ENCODE data around the gene NDUFS4.
"Not testable (repeated sequence)": the region's sequence is repeated elsewhere in the genome, so short reads cannot be mapped to it uniquely, and the experiment has no call there.

The NDUFS4 gene

DNA sequence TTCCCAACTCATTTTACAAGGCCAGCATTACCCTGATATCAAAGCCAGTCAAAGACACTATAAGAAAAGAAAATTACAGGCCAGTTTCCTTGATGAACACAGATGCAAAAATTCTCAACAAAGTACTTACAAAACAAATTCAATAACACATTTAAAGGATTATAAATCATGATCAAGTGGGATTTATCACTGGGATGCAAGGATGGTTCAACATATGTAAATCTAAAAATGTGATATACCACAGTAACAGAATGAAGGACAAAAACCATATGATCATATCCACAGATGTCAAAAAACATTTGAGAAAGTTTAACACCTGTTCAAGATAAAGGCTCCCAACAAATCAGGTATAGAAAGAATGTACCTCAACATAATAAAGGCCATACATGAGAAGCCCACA lies 130.6 kb downstream of the NDUFS4 start:
- H3K27ac ChIP-seq (ENCODE audit: low read depth, low read length) = no peak overlapping the region
- no peaks in the 10 kb centered on the region for H3K36me3 ChIP-seq (ENCODE audit: insufficient read depth, low read length)
- no peaks in the 10 kb centered on the region for H3K4me1 ChIP-seq (ENCODE audit: control insufficient read depth, insufficient read depth, low read length, unreplicated experiment)
- no peak overlapping the region for H2AFZ ChIP-seq (ENCODE audit: low read length, unreplicated experiment)
- no peaks in the 10 kb centered on the region for H3K79me2 ChIP-seq (ENCODE audit: control insufficient read depth, insufficient read depth, low read length, unreplicated experiment)
- H3K4me3 ChIP-seq (ENCODE audit: low read depth, low read length) = no peak overlapping the region
- H3K27me3 ChIP-seq (ENCODE audit: insufficient read depth, low read length) = no peaks in the 10 kb centered on the region

DNA sequence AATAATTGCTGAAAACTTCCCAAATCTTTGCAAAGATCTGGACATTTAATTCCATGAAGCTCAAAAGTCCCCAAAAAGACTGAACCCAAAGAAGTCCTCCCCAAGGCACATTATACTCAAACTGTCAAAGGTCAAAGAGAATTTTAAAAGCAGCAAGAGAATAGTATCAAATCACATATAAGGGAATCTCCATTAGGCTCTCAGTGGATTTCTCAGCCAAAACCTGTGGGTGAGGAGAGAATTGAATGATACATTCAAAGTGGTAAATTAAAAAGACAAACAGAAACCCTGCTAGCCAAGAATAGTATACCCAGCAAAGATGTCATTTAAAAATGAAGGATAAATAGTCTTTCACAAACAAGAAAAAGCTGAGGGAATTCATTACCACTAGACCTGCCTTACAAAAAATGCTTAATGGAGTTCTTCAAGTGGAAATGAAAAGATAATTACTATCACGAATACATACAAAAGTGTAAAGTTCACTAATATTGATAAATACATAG lies 134.1 kb downstream of the NDUFS4 start:
- no peak overlapping the region for H3K27ac ChIP-seq (ENCODE audit: low read depth, low read length)
- H3K4me1 ChIP-seq (ENCODE audit: control insufficient read depth, insufficient read depth, low read length, unreplicated experiment) = no peaks in the 10 kb centered on the region
- H3K36me3 ChIP-seq (ENCODE audit: insufficient read depth, low read length) = no peaks in the 10 kb centered on the region
- H3K4me3 ChIP-seq (ENCODE audit: low read depth, low read length) = no peak overlapping the region
- H3K79me2 ChIP-seq (ENCODE audit: control insufficient read depth, insufficient read depth, low read length, unreplicated experiment) = no peaks in the 10 kb centered on the region
- no peaks in the 10 kb centered on the region; the same call in 1 of the 2 replicates for H3K27me3 ChIP-seq (ENCODE audit: insufficient read depth, low read length)
- no peak overlapping the region for H2AFZ ChIP-seq (ENCODE audit: low read length, unreplicated experiment)

DNA sequence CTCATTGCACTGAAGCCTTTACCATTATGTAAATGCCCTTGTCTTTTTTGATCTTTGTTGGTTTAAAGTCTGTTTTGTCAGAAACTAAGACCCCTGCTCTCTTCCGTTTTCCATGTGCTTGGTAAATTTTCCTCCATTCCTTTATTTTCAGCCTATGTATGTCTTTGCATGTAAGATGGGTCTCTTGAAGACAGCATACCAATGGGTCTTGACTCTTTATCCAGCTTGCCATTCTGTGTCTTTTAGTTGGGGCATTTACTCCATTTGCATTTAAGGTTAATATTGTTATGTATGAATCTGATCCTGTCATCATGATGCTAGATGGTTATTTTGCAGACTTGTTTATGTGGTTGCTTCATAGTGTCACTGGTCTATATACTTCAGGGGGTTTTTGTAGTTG lies 150.0 kb downstream of the NDUFS4 start:
- H3K36me3 ChIP-seq (ENCODE audit: insufficient read depth, low read length); H3K4me1 ChIP-seq (ENCODE audit: control insufficient read depth, insufficient read depth, low read length, unreplicated experiment); H3K79me2 ChIP-seq (ENCODE audit: control insufficient read depth, insufficient read depth, low read length, unreplicated experiment); H3K27ac ChIP-seq (ENCODE audit: low read depth, low read length); H2AFZ ChIP-seq (ENCODE audit: low read length, unreplicated experiment); H3K4me3 ChIP-seq (ENCODE audit: low read depth, low read length): not testable (repeated sequence)
- H3K27me3 ChIP-seq (ENCODE audit: insufficient read depth, low read length) = peaks cover 28% of the 10 kb centered on the region; the same call in 1 of the 2 replicates

DNA sequence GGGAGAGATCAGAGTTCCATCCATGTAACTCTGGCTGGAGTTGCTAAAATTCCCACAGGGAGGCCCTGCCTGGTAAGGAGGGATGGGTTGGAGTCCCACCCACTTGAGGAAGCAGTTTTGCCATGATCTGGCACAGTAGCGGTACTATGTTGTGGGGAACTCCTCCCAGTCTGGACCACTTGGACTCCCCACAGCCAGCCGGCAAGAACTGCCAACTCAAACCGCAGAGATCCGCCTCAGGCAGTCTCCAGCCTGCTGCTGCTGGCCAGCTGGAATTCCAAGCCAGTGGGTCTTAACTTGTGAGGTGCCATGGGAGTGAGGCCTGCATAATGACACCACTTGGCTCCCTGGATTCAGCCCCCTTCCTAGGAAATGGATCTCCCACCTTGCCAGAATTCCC lies 151.9 kb downstream of the NDUFS4 start:
- H3K79me2 ChIP-seq (ENCODE audit: control insufficient read depth, insufficient read depth, low read length, unreplicated experiment) = no peaks in the 10 kb centered on the region
- H3K36me3 ChIP-seq (ENCODE audit: insufficient read depth, low read length) = no peaks in the 10 kb centered on the region
- peaks cover 35% of the 10 kb centered on the region; the same call in 1 of the 2 replicates for H3K27me3 ChIP-seq (ENCODE audit: insufficient read depth, low read length)
- no peak overlapping the region for H2AFZ ChIP-seq (ENCODE audit: low read length, unreplicated experiment)
- H3K27ac ChIP-seq (ENCODE audit: low read depth, low read length) = no peak overlapping the region
- no peaks in the 10 kb centered on the region for H3K4me1 ChIP-seq (ENCODE audit: control insufficient read depth, insufficient read depth, low read length, unreplicated experiment)
- no peak overlapping the region for H3K4me3 ChIP-seq (ENCODE audit: low read depth, low read length)

DNA sequence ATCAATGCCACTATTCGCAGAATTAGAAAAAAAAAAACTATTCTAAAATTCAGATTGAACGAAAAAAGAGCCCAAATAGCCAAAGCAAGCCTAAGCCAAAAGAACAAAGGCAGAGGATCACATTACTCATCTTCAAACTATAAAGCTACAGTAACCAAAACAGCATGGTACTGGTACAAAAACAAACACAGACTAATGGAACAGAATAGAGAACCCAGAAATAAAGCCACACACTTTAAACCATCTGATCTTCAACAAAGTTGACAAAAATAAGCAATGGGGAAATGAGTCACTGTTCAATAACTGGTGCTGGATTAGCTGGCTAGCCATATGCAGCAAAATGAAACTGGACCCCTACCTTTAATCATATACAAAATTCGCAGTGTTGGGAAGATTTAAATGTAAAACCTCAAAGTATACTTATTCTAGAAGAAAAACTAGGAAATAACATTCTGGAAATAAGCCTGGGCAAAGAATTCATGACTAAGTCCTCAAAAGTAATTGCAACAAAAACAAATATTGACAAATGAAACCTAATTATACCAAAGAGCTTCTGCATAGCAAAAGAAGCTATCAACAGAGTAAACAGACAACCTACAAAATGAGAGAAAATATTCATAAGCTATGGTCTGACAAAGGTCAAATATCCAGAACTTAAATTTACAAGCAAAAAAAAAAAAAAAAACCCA lies 153.7 kb downstream of the NDUFS4 start:
- Histone ChIP-seq H3K27me3 (ENCODE audit: insufficient read depth, low read length) (peaks cover 35% of the 10 kb centered on the region; the same call in 1 of the 2 replicates), H3K27ac (ENCODE audit: low read depth, low read length) (no peak overlapping the region), H2AFZ (ENCODE audit: low read length, unreplicated experiment) (no peak overlapping the region), H3K4me1 (ENCODE audit: control insufficient read depth, insufficient read depth, low read length, unreplicated experiment) (no peaks in the 10 kb centered on the region), H3K79me2 (ENCODE audit: control insufficient read depth, insufficient read depth, low read length, unreplicated experiment) (no peaks in the 10 kb centered on the region), H3K4me3 (ENCODE audit: low read depth, low read length) (no peak overlapping the region), H3K36me3 (ENCODE audit: insufficient read depth, low read length) (no peaks in the 10 kb centered on the region)

DNA sequence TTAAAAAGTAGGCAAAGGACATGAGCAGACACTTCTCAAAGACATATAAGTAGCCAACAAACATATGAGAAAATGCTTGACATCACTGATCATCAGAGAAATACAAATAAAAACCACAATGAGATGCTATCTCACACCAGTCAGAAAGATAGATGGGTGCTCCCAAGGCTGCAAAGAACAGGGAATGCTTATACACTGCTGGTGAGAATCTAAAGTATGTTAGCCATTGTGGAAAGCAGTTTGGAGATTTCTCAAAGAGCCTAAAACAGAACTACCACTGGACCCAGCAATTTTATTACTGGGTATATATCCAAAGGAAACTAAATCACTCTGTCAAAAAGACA lies 154.2 kb downstream of the NDUFS4 start:
- Histone ChIP-seq H3K4me3 (ENCODE audit: low read depth, low read length) (no peak overlapping the region), H3K4me1 (ENCODE audit: control insufficient read depth, insufficient read depth, low read length, unreplicated experiment) (no peaks in the 10 kb centered on the region), H3K27me3 (ENCODE audit: insufficient read depth, low read length) (peaks cover 31% of the 10 kb centered on the region; the same call in 1 of the 2 replicates), H3K79me2 (ENCODE audit: control insufficient read depth, insufficient read depth, low read length, unreplicated experiment) (no peaks in the 10 kb centered on the region), H3K27ac (ENCODE audit: low read depth, low read length) (no peak overlapping the region), H3K36me3 (ENCODE audit: insufficient read depth, low read length) (no peaks in the 10 kb centered on the region), H2AFZ (ENCODE audit: low read length, unreplicated experiment) (no peak overlapping the region)

DNA sequence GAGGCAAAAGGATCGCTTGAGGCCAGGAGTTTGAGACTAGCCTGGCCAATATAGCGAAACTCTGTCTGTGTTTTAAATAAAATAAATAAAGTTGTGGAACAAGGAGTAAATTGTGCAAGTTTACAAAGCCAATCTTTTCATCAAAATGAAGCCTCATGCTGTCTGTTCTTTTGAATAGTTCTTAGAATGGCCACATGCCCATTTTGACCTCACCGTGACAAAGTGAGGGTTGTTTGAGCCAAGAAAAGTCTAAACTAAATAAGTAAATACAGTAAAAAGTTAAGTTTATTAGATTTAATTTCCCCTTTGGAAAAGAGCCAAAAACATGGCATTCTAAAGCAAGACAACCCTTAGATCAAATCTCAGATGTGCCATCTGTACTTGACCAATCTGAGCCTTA lies 165.7 kb downstream of the NDUFS4 start:
- Histone ChIP-seq H2AFZ (ENCODE audit: low read length, unreplicated experiment) (no peak overlapping the region), H3K4me1 (ENCODE audit: control insufficient read depth, insufficient read depth, low read length, unreplicated experiment) (no peaks in the 10 kb centered on the region), H3K4me3 (ENCODE audit: low read depth, low read length) (no peak overlapping the region), H3K36me3 (ENCODE audit: insufficient read depth, low read length) (no peaks in the 10 kb centered on the region), H3K27me3 (ENCODE audit: insufficient read depth, low read length) (peaks cover 18% of the 10 kb centered on the region), H3K27ac (ENCODE audit: low read depth, low read length) (no peak overlapping the region), H3K79me2 (ENCODE audit: control insufficient read depth, insufficient read depth, low read length, unreplicated experiment) (no peaks in the 10 kb centered on the region)

GRCh38 chr5:53730943-53731342 lies 170.5 kb downstream of the NDUFS4 start:
- Histone ChIP-seq H3K79me2 (ENCODE audit: control insufficient read depth, insufficient read depth, low read length, unreplicated experiment) (no peaks in the 10 kb centered on the region), H3K4me3 (ENCODE audit: low read depth, low read length) (no peak overlapping the region), H3K36me3 (ENCODE audit: insufficient read depth, low read length) (no peaks in the 10 kb centered on the region), H3K27ac (ENCODE audit: low read depth, low read length) (no peak overlapping the region), H3K27me3 (ENCODE audit: insufficient read depth, low read length) (peaks cover 41% of the 10 kb centered on the region), H3K4me1 (ENCODE audit: control insufficient read depth, insufficient read depth, low read length, unreplicated experiment) (no peaks in the 10 kb centered on the region), H2AFZ (ENCODE audit: low read length, unreplicated experiment) (no peak overlapping the region)
